GM18858 (cell line): ENCODE results near the gene BCL2A1.
"Not testable (repeated sequence)": the region's sequence is repeated elsewhere in the genome, so short reads cannot be mapped to it uniquely, and the experiment has no call there.

Experiments
- ATAC-seq: cut with Tn5 transposase; IDR thresholded peaks from one replicate; pipeline ENCODE4 v1.9.1; 2021; ENCODE audit not compliant: unreplicated experiment

BCL2A1 gene

DNA sequence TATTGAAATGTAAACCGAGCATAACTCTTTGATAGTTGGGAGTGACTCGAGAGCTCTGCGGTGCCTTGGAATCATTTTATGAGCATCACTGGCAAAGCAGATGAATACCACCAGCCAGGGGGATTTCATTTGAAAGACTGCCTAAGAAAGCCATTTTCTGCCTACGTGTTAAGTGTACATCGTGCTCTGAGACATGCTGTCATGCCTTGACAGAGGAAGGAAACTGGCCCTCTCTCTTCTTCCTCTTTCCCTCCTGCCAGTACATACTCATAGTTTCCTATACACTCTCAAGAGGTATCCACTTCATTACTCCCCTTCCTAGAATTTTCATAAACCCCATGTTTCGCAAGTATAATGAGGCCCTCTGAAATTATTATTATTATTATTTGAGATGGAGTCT lies 8.8 kb downstream of the BCL2A1 start:
- ATAC-seq = no peak

DNA sequence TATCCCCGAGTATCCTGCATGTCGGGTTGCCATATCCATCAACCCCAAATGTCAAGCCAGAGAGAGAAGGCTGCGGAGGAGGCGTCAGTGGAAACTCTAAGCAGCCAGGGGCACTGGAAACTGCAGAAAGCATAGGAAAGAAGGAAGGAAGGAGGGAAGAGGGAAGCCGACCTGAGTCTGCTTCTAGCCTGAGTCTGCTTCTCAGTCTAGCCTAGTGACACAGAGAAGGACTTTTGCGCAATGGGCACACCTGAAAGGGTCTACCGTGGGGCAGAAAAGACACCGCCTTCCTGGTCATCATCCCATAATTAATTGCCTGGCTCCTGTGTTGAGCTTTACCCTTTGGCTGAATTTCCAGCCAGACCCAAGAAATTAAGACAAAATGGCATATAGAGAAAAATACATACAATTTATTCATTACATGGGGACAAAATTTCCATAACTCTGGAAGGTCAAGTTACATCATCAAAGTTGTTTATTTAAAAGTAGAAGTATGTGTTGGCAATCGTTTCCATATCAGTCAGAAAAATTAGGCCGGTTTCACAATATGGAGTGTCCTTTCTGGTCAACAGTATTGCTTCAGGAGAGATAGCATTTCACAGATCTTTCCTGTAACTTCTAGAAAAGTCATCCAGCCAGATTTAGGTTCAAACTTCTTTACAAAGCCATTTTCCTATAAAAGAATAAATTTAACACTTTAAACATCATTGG lies 10.3 kb downstream of the BCL2A1 start:
- ATAC-seq = no peak

DNA sequence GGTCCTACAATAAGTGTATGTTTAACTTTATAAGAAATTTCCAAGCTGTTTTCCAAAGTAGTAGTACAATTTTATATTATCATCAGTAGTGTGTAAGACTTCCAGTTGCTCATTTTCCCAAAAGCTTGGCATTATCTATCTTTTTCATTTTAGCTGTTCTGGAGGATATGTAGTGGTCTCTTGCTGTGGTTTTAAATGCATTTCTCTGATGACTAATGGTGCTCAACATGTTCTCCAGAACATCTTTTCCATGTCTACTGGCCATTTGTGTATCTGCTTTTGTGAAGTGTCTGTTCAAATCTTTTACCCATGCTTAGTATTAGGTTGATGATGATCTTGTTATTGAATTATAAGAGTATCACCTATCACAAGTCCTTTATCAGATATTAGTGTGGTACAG lies 13.3 kb downstream of the BCL2A1 start:
- no peak for ATAC-seq

DNA sequence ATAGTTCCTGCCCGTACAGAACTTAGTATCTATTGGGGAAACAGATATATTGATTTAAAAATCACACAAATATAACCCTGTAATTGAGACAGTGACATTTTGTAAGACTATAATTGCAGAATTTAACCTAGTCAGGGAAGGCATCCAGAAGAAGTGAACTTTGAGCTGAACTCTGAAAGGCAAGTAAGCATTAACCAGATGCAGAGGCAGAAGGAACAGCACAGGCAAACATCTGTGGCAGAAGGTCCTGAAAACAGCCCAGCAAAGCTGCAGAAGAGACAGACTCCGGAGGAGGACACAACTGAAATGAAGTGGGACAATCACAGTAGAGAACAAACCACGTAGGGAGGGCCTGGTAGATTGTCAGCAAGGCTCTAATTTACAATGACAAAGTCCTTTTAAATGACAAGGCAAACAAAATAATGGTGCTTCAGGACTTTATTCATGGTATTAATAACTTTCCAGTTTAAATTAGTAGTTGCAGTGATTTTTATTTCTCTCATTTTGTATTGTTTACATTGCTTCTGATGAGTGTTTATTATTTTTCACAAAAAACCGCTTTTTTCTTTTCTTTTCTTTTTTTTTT lies 14.5 kb downstream of the BCL2A1 start:
- no peak for ATAC-seq

DNA sequence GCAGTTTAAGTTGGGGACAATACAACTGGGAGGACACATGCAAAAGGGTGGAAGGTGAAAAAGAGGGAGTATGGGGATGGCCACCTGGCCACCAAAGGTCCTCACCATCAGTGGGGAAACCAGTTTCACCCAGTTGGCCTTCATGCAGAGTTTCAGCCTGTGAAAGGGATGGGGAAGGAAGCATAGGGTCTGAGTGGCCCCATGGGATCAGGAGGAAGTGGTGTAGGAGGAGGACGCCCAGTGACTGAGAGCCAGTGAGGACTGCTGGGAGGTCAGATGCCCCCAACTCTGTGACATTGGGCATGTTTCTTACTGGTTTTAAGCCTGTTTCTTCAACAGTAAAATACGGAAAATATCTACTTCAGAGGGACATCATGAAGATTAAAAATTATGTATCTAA lies 16.3 kb downstream of the BCL2A1 start:
- ATAC-seq = no peak

DNA sequence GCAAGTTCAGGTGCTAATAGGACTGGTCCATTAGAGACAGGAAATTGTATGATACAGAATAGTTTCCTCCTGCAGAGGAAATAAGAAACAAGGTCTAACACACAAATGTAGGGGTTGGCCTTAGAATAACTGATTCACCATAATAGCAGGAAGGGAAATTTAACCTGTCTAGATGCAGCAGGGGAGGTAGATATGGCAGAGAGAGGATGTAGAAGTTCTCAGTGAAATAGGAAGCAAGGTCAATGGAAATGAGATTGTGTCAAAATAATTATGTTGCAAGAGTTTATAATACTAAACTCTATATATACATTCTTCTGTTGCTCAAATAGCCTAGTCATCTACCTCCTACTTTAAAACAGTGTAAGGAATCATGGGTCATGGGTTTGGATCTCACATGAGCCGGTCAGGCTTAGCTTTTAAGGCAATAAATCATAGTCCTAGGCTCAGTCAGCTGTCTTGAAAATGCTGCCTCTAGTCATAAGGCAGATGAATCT lies 17.0 kb downstream of the BCL2A1 start:
- ATAC-seq = no peak

DNA sequence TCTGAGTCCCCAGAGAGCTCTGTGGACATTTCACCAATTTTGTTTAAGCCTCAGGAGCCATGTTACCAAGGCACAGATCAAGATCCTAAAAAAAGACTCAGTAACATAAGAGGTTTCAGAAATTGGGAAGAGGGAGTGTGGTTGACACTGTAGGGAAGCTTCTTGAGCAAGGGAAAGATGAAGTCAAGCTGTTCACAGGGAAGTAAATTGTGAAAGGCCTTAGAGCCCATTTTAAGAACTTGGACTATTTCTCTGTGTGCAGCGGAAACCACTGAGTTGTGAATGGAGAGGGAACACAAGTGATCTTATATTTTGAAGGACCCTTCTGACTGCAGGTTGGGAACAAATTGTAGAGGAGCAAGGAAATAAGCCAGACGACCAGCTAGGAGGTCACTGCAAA lies 18.7 kb downstream of the BCL2A1 start:
- no peak for ATAC-seq

DNA sequence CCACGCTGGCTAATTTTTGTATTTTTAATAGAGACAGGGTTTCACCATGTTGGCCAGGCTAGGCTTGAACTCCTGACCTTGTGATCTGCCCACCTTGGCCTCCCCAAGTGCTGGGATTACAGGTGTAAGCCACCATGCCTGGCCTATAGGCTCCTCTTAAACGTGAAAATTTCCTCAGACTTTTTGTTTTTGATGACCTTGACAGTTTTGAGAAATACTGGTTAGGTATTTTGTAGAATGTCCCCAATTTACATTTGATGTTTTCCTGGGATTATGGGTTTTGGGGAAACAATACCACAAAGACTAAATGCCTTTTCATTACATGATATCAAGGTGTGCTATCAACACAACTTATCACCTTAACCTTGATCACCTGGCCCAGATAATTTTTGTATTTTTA lies 20.7 kb downstream of the BCL2A1 start:
- no peak for ATAC-seq

DNA sequence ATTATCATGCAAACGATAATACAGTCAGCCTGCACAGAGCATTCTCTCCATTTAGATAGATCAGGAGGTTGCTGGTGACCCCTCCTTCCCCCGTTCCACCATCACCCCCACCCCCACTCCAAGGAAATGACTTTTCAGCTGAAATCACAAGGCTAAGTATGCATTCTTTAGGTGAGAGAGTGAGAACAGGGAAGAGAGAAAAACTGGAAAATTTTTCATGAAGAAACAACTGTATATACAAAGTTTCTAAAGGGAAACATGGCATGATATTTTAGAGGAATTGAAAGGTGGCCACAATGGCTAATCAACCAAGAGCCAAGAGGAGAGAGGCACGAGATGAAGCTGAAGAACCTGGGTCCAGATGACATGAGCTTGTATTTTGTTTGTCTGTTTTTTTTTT lies 22.2 kb downstream of the BCL2A1 start:
- no peak for ATAC-seq

DNA sequence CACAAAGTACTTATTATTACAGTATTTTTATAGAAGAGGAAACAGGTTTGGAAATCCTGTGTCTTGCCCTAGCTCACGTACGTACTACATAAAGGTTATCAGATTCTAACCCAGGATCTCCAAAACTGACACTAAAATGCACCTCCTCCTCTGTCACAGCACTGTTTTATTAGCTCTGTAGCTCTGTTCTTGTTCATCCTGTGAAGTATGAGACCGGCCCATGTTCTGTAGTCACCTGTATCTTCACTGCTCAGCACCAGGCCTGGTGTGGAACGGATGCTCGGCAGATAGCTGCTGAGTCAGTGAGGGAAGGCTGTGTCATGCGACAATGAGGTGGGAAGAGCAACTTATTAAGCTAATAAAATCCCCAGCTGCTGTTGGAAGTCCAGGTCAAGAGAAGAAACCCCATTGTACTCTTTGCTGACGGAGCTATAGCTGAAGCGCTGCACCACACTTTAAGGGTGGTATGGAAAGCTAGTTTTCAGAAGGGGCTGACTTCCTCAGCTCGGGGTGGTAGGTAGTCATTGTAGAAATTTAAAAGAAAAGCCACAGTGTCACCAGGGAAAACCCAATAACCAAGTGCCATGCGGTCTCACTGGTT lies 22.8 kb downstream of the BCL2A1 start:
- no peak for ATAC-seq

DNA sequence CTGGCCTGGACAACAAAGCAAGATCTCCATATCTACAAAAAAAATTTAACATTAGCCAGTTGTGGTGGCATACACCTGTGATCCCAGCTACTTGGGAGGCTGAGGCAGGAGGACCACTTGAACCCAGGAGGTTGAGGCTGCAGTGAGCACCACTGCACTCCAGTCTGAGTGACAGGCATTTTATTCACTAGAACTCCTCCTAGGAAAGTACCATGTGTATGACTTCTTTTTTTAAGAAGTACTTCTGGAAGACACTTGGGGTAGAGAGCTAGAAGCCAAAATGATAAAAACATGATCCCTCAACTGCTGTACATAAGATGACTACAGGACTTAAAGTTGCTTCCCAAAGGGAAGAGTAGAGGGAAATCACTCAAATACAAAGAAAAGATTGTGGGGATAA lies 24.0 kb downstream of the BCL2A1 start:
- ATAC-seq = no peak

DNA sequence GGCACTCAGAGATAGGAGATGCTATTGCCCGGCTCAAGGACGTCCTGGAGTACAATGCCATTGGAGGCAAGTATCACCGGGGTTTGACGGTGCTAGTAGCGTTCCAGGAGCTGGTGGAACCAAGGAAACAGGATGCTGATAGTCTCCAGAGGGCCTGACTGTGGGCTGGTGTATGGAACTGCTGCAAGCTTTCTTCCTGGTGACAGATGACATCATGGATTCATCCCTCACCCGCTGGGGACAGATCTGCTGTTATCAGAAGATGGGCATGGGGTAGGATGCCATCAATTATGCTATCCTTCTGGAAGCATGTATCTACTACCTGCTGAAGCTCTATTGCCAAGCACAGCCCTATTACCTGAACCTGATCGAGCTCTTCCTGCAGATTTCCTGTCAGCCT lies 26.4 kb downstream of the BCL2A1 start:
- ATAC-seq = no peak

DNA sequence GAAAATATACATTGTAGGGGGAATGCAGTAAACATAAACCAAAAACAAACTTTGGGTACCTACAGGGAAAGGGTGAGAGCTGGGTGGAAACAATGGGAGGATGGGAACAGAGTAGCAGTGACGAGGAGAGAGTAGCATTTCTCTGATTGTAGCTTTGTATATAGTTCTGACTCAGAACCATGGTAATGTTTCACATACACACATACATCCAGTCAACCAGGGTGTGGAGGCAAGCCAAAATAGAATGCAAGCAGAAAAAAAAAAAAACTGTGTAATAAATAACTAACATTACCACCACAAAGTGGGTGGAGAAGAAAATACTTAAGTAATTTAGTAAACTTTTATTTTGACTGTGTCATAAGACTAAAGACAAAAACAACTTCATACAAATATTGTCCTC lies 27.2 kb downstream of the BCL2A1 start:
- ATAC-seq = peak; percentile 81

DNA sequence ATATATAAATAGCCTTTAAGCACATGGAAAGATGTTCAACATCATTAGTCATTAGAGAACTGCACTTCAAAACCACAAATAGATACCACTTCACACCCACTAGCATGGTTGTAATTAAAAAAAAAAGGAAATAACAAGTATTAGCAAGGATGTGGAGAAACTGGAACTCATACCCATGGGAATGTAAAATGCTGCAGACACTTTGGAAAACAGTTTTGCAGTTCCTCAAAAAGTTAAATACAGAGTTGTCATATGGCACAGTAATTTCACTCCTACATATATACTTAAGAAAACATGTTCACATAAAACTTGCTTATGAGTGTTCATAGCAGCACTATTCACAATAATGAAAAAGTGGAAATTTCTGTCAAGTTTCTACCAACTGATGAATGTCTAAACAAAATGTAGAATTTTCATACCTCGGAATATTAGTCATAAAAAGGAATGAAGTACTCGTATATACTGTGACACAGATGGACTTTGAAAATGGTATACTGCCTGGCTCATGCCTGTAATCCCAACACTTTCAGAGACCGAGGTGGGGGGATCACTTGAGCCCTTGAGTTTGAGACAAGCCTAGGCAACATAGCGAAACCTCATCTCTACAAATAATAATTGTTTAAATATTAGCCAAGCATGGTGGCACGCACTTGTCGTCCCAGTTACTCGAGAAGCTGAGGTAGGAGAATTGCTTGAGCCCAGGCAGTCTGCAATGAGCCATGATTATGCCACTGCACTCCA lies 28.1 kb downstream of the BCL2A1 start:
- ATAC-seq = no peak

DNA sequence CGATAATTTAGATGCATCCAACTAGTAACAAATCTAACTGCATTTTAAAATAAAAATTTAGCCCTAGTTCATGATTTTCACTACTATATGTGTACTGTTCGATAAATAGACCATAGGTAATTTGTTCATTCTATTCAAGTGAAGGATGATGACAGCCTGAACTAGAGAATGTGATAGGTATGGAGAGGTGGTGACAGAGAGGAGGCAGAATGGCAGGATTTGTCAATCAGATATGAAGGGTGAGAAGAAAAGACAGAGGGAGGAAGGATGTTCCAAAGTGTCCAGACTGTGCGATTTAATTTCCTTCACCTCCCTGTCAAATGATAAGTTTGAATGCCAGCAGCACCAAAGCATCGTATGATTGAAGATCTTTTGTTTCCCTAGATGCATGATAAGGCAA lies 31.6 kb downstream of the BCL2A1 start:
- no peak for ATAC-seq

DNA sequence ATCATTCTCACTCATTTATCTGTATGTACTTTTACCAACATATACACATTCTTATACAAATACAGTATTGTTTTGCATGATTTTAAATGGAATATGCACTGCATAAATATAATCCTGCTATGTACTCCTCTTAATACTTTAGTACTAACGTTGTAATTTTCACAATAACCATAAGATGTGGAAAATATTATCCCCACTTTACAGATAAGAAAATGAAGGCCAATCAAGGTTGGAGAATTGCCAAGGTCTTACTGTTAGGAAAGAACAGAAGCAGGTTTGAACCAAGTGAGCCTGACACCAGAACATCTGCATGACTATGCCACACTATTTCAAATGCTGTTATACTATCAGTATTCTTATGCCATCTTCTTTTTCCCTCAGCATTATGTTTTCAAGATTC lies 32.9 kb downstream of the BCL2A1 start:
- no peak for ATAC-seq

DNA sequence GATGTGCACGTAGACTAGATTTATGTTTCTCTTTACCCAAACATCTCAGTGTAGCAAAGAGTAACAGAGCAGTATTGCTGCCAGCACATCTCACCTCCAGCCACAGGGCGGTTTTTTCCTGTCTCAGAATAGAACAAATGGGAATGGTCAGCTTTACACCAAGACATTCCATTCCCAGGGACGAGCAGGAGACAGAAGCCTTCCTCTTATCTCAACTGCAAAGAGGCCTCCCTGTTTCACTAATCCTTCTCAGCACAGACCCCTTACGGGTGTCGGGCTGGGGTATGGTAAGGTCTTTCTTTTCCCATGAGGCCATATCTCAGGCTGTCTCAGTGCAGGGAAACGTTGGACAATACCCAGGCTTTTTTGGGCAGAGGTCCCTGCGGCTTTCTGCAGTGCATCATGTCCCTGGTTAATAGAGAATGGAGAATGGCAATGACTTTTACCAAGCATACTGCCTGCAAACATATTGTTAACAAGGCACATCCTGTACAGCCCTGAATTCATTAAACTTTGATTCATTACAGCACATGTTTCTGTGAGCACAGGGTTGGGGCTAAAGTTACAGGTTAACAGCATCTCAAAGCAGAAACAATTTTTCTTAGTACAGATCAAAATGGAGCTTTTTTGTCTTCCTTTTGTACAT lies 35.3 kb downstream of the BCL2A1 start:
- ATAC-seq = not testable (repeated sequence)

DNA sequence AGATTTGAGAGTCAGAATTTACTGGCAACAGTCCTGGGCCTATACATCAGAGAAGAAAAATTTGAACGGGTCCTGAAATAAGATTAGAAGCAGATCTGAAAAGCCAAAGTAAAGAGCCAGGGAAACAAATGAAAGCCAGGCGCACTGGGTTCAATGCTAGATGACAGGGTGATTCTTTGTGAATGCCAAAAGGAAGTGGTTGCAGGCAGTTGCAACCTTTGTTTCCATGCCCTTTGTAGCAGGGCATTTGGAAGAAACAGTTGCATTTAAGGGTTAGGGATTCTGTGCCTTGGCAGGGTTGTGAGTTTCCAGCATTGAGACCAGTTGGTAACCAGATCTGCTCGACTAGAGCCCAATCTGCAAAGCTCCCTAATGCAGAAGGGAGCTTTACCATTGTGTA lies 37.8 kb downstream of the BCL2A1 start:
- no peak for ATAC-seq

DNA sequence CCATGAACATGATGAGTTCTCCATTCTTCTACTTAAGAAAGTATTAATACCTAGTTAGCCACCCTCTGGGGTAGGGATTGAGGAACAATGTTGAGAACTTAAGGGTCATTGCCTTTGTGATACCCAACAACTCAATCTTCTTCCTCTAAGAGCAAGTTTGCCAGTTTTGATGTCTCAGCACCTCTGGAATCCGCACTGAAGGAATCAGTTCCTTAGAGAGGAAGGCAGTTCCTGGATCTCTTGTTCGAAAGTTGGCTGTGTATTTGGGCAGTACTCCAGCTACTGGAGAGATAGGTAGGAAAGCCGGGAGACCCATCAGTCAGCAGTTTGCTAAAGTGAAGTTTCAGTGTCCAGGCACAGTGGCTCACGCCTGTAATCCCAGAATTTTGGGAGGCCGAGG lies 38.5 kb downstream of the BCL2A1 start:
- no peak for ATAC-seq

DNA sequence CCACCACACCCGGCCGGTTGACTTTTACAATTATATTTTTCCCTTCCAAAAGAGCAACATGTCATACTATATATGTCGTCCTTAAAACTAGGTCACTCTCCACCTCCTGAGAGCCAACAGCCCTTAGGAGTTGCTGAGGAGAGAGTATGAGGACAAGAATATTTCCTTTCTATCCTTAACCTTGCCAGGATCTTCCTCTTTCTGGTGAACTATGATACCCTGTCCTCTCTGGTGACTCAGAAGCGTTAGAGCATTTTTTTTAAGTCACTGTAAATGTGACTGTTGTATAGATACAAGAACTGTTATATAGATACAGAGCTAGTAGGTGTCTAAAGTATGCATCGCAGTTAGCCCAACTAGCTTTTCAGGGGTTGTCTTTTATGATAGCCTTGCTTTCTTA lies 40.5 kb downstream of the BCL2A1 start:
- ATAC-seq = no peak

DNA sequence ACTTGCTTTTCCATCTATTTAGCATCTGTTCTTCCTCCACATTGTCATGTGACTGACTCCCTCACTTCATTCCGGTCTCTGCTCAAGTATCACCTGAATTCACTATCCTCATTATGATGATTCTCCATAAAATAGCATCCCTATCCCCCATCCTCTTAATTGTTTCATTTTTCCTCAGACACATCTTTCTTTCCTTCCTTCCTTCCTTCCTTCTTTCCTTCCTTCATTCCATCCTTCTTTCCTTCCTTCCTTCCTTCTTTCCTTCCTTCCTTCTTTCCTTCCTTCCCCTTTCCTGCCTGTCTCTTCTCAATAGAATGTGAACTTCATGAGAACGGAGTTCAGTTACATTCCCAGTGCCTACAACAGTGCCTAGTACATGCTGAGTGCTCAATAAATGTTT lies 41.6 kb downstream of the BCL2A1 start:
- no peak for ATAC-seq
